Choroid plexus epithelial cell (primary cell): Measurements from ENCODE around the gene HES1.

Experiments
- DNase-seq: peaks from one replicate; pipeline ENCODE4 v3.0.0-alpha.2; 2010; ENCODE audit warnings: low read depth
- H3K4me3 ChIP-seq: 2 replicates; pipeline ENCODE4 v1.5.1; 2011; ENCODE audit warnings: low read depth, mild to moderate bottlenecking, control low read depth, low read length, moderate library complexity
- TF ChIP-seq, protein P1 (sequence below): conservative IDR thresholded peaks from 2 replicates; pipeline ENCODE4 v1.5.1; 2011; ENCODE audit warnings: low read depth, mild to moderate bottlenecking, control low read depth, inconsistent platforms, low read length, moderate library complexity

Gene HES1

DNA sequence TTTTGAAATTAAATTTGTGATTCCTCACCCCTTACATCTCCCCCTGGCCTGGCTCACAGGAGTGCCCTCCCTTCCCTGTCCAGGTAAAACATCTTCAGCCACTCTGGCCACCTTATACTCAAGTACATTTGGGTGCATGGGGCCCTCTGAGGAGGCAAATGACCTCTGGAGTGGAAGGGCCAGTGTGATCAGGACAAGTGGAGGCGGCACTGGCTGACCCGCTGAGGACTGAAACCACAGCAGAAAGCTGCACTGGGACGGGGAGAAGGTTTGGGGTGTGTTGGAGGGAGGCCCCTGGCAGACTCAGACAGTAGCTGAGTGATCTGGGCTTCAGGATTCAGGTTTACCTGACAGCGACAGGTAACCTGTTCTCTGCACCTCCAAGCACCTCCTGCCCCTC is 24.2 kb downstream of the HES1 start:
- no peak for DNase-seq
- no peak overlapping the region for H3K4me3 ChIP-seq
- TF ChIP-seq, protein P1, sequence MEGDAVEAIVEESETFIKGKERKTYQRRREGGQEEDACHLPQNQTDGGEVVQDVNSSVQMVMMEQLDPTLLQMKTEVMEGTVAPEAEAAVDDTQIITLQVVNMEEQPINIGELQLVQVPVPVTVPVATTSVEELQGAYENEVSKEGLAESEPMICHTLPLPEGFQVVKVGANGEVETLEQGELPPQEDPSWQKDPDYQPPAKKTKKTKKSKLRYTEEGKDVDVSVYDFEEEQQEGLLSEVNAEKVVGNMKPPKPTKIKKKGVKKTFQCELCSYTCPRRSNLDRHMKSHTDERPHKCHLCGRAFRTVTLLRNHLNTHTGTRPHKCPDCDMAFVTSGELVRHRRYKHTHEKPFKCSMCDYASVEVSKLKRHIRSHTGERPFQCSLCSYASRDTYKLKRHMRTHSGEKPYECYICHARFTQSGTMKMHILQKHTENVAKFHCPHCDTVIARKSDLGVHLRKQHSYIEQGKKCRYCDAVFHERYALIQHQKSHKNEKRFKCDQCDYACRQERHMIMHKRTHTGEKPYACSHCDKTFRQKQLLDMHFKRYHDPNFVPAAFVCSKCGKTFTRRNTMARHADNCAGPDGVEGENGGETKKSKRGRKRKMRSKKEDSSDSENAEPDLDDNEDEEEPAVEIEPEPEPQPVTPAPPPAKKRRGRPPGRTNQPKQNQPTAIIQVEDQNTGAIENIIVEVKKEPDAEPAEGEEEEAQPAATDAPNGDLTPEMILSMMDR = no peak

DNA sequence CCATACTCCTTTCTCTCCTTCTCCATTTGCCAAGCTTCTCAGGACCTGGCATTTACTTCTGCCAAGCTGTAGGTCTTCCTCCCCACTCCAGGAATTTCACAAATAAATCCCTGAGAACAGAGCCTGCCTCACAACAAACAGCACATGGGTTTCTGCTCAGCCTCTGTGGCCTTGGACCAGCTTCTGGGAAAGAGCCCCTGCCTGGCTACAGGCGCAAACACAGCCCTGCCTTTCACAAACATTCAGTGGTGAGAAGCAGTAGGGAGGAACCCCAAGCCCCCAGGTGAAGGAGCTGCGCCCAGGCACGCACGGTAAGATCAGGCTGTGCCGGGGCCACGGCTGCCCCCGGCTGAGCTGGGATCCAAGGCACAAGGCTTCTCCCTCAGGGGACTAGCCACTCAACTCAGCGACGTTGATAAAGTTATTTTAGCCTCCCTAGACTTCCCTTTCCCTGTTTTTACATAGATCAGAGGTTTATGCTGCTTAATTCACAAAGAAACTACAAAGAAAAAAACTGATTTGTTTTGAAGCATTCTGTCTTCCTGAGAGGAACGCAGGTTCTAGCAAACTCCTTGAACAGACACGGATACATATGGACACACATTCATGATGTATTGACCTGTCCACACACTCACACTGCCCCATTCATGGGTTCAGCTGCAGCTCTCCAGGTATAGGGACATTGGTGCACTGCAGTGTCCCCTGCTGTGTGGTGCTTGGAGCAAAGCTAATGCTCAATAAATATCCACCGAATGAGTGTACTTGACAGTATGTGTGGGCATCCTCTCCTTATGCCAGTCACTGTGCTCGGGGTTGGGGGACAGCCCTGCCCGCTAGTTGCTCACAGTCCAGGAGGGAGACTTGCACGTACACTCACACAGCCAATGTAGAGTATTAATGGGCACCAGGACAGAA is 25.4 kb downstream of the HES1 start:
- no peak for DNase-seq
- TF ChIP-seq, protein P1 = no peak
- H3K4me3 ChIP-seq = no peak overlapping the region

DNA sequence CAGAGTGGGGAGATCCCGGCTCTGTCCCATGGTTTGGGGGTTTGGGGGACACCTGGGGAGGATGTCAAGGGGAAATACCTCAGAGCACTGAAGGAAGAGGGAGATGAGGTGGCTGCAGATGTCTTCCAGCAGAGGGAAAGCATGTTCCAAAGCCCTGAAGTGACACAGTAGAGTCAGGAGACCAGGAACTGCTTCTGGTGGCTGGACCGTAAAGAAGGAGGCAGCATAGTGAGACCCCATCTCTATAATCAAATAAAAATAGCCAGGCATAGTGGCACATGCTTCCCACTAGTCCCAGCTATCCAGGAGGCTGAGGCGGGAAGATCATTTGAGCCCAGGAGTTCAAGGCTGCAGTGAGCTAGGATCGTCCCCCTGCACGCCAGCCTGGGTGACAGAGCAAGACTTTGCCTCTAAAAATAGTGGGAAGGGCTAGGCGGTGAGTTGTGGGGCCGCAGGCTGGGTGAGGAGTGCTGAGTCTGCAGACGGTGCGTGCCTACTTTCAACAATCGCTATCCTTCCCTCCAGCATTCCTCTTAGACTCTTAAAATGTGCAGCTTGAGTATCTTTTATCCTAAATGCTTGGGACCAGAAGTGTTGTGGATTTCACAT is 26.2 kb downstream of the HES1 start:
- TF ChIP-seq, protein P1 = no peak
- no peak for DNase-seq
- no peak overlapping the region for H3K4me3 ChIP-seq

DNA sequence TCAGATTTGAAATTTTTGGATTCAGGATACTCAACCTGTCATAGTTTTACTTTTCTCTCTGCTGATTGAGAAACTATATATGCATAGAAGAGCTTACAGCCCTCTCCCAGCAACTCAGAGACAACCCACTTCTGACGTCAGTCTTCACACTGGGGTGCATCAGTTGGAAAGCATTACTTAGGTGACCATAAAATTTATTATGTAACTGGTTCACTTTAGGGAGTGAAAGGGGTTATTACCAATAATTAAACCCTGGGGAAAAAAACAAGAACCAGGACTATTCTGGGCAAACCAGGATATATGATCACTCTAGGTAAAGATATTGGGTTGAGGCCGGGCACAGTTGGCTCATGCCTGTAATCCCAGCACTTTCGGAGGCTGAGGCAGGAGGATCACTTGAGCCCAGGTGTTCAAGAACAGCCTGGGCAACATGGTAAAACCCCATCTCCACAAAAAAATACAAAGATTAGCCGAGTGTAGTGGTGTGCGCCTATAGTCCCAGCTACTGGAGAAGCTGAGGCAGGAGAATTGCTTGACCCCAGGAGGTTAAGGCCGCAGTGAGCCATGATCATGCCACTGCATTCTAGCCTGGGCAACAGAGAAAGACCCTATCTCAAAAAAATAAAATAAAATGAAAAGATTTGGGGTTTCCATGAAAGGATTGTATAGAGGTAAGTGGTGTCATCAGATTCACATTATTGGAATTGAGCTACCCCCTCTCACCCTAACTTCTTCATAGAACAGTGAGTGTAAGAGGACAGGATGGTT is 27.1 kb downstream of the HES1 start:
- H3K4me3 ChIP-seq = no peak overlapping the region
- TF ChIP-seq, protein P1 = no peak
- DNase-seq = no peak

DNA sequence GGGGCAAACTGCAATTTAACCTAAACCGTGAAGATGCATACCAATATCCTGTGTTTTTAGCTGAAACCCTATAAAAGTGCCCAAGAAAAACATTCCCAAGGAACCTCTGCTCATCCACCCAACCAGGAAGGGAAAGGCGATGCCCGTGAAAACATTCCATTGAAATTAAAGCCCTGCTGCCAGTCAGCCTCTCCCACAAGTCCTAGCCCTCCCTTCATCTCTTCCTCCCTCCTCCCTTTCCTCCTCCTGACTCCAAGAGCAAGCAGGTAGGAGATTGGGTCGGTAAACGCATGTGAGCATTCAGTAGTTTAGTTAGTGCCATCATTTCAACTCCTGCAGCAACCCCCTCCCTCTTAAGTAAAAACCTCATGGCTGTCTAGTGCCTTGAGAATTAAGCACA is 27.7 kb downstream of the HES1 start:
- TF ChIP-seq, protein P1 = no peak
- H3K4me3 ChIP-seq = no peak overlapping the region
- DNase-seq = no peak

DNA sequence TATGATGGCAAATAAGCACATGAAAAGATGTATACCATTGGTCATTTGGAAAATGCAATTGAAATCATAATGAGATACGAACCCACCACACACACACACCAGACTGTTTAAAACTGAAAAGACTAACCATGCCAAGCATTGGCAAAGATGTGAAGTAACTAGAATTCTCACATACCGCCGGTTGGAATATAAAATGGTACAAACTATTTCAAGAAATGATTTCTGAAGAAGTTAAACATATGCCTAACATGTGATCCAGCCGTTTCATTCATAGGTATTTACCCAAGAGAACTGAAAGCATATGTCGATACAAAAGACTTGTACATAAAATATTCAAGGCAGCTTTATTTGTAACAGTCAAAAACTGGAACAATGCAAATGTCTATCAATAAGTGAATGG is 28.9 kb downstream of the HES1 start:
- DNase-seq = no peak
- TF ChIP-seq, protein P1 = no peak
- H3K4me3 ChIP-seq = no peak overlapping the region
